Activated T-helper 17 cell treated with anti-CD3 and anti-CD28 coated beads, Interleukin-2, amount 50 U/mL, for 72 hours (primary cell): ENCODE measurements around the gene CD93. TPM values are rescaled to one million over a fixed set of nuclear protein-coding genes. Genes with fewer than 3 reads are reported as not detected.

Experiments
- ATAC-seq: fragments of 150-1000 bp; cut with Tn5 transposase; replicated peaks from 2 replicates; pipeline ENCODE4 v1.10.0; 2021; ENCODE audit warnings: mild to moderate bottlenecking, moderate library complexity
- H3K27ac Mint-ChIP-seq: one replicate; pipeline ENCODE4 v1.8.0; 2022; ENCODE audit warnings: mixed read lengths
- H3K27me3 Mint-ChIP-seq: one replicate; pipeline ENCODE4 v1.8.0; 2022; ENCODE audit warnings: mixed read lengths
- H3K36me3 Mint-ChIP-seq: one replicate; pipeline ENCODE4 v1.8.0; 2022; ENCODE audit warnings: low read depth, mild to moderate bottlenecking, mixed read lengths
- H3K4me1 Mint-ChIP-seq: one replicate; pipeline ENCODE4 v1.8.0; 2022; ENCODE audit warnings: mixed read lengths
- H3K4me3 Mint-ChIP-seq: one replicate; pipeline ENCODE4 v1.8.0; 2022; ENCODE audit warnings: mild to moderate bottlenecking, mixed read lengths
- H3K9me3 Mint-ChIP-seq: one replicate; pipeline ENCODE4 v1.8.0; 2022; ENCODE audit warnings: mixed read lengths
- total RNA-seq, 2 donors: library from RNA; stranded (reverse); gene quantifications; one replicate each; pipeline ENCODE4 v1.2.3, GENCODE V29; 2022

Gene CD93
- total RNA-seq, 2 donors from 2014 or later: 5.4 to 6.7 TPM

- Mint-ChIP-seq H3K36me3 (no peaks in the 10 kb centered on the region), H3K4me1 (no peaks in the 10 kb centered on the region), H3K27ac (no peak overlapping the region), H3K27me3 (peaks cover 11% of the 10 kb centered on the region), H3K4me3 (no peak overlapping the region), H3K9me3 (no peaks in the 10 kb centered on the region)
- no peak for ATAC-seq
Observed at GRCh38 chr20:23096986-23097520, 10.9 kb upstream of the CD93 start.

- no peak overlapping the region for H3K27ac Mint-ChIP-seq
- H3K27me3 Mint-ChIP-seq: peaks cover 11% of the 10 kb centered on the region
- no peaks in the 10 kb centered on the region for H3K9me3 Mint-ChIP-seq
- H3K36me3 Mint-ChIP-seq: no peaks in the 10 kb centered on the region
- no peak overlapping the region for H3K4me3 Mint-ChIP-seq
- no peaks in the 10 kb centered on the region for H3K4me1 Mint-ChIP-seq
- no peak for ATAC-seq
Observed at GRCh38 chr20:23096097-23096496, 10.0 kb upstream of the CD93 start.

- Mint-ChIP-seq H3K4me3 (no peak overlapping the region), H3K27ac (no peak overlapping the region), H3K27me3 (peaks cover 11% of the 10 kb centered on the region), H3K36me3 (no peaks in the 10 kb centered on the region), H3K4me1 (no peaks in the 10 kb centered on the region), H3K9me3 (no peaks in the 10 kb centered on the region)
- no peak for ATAC-seq
Observed at GRCh38 chr20:23095499-23095898, 9.4 kb upstream of the CD93 start.

- ATAC-seq: peak; percentile 27
- no peak overlapping the region for H3K27ac Mint-ChIP-seq
- H3K9me3 Mint-ChIP-seq: no peaks in the 10 kb centered on the region
- no peaks in the 10 kb centered on the region for H3K4me1 Mint-ChIP-seq
- no peak overlapping the region for H3K4me3 Mint-ChIP-seq
- H3K36me3 Mint-ChIP-seq: no peaks in the 10 kb centered on the region
- H3K27me3 Mint-ChIP-seq: peaks cover 11% of the 10 kb centered on the region
Observed at GRCh38 chr20:23094927-23095326, 8.8 kb upstream of the CD93 start.

- peaks cover 11% of the 10 kb centered on the region for H3K27me3 Mint-ChIP-seq
- no peak overlapping the region for H3K4me3 Mint-ChIP-seq
- no peak overlapping the region for H3K27ac Mint-ChIP-seq
- peak; percentile 57 for ATAC-seq
- no peaks in the 10 kb centered on the region for H3K4me1 Mint-ChIP-seq
- no peaks in the 10 kb centered on the region for H3K9me3 Mint-ChIP-seq
- H3K36me3 Mint-ChIP-seq: no peaks in the 10 kb centered on the region
Observed at GRCh38 chr20:23094213-23094896, 8.2 kb upstream of the CD93 start.

- H3K4me3 Mint-ChIP-seq: no peak overlapping the region
- no peaks in the 10 kb centered on the region for H3K36me3 Mint-ChIP-seq
- peaks cover 11% of the 10 kb centered on the region for H3K27me3 Mint-ChIP-seq
- ATAC-seq: no peak
- no peaks in the 10 kb centered on the region for H3K9me3 Mint-ChIP-seq
- H3K27ac Mint-ChIP-seq: no peak overlapping the region
- no peaks in the 10 kb centered on the region for H3K4me1 Mint-ChIP-seq
Observed at GRCh38 chr20:23093613-23094012, 7.5 kb upstream of the CD93 start.

GRCh38 chr20:23092861-23093495 lies 6.9 kb upstream of the CD93 start:
- Mint-ChIP-seq H3K27me3 (peaks cover 10% of the 10 kb centered on the region), H3K4me3 (no peak overlapping the region), H3K9me3 (no peaks in the 10 kb centered on the region), H3K36me3 (no peaks in the 10 kb centered on the region), H3K4me1 (no peaks in the 10 kb centered on the region), H3K27ac (no peak overlapping the region)
- peak; percentile 53 for ATAC-seq

- H3K27ac Mint-ChIP-seq: no peak overlapping the region
- H3K9me3 Mint-ChIP-seq: no peaks in the 10 kb centered on the region
- H3K4me1 Mint-ChIP-seq: no peaks in the 10 kb centered on the region
- H3K36me3 Mint-ChIP-seq: no peaks in the 10 kb centered on the region
- H3K4me3 Mint-ChIP-seq: no peak overlapping the region
- peaks cover 8% of the 10 kb centered on the region for H3K27me3 Mint-ChIP-seq
- no peak for ATAC-seq
Observed at GRCh38 chr20:23092384-23092756, 6.2 kb upstream of the CD93 start.

- Mint-ChIP-seq H3K9me3 (no peaks in the 10 kb centered on the region), H3K4me1 (no peaks in the 10 kb centered on the region), H3K36me3 (no peaks in the 10 kb centered on the region), H3K4me3 (no peak overlapping the region), H3K27ac (no peak overlapping the region), H3K27me3 (peaks cover 8% of the 10 kb centered on the region)
- ATAC-seq: no peak
Observed at GRCh38 chr20:23091721-23092383, 5.7 kb upstream of the CD93 start.

- no peaks in the 10 kb centered on the region for H3K9me3 Mint-ChIP-seq
- no peak overlapping the region for H3K27ac Mint-ChIP-seq
- ATAC-seq: no peak
- H3K4me3 Mint-ChIP-seq: no peak overlapping the region
- H3K4me1 Mint-ChIP-seq: no peaks in the 10 kb centered on the region
- peaks cover 8% of the 10 kb centered on the region for H3K27me3 Mint-ChIP-seq
- no peaks in the 10 kb centered on the region for H3K36me3 Mint-ChIP-seq
Observed at GRCh38 chr20:23090878-23091277, 4.8 kb upstream of the CD93 start.

- H3K4me1 Mint-ChIP-seq: no peaks in the 10 kb centered on the region
- no peak overlapping the region for H3K27ac Mint-ChIP-seq
- no peaks in the 10 kb centered on the region for H3K9me3 Mint-ChIP-seq
- no peaks in the 10 kb centered on the region for H3K36me3 Mint-ChIP-seq
- H3K27me3 Mint-ChIP-seq: peaks cover 8% of the 10 kb centered on the region
- H3K4me3 Mint-ChIP-seq: no peak overlapping the region
- no peak for ATAC-seq
Observed at GRCh38 chr20:23090147-23090546, 4.0 kb upstream of the CD93 start.

GRCh38 chr20:23088866-23089265 lies 2.7 kb upstream of the CD93 start:
- Mint-ChIP-seq H3K27me3 (peaks cover 8% of the 10 kb centered on the region), H3K36me3 (no peaks in the 10 kb centered on the region)

GRCh38 chr20:23087587-23088251 lies 1.6 kb upstream of the CD93 start:
- no peak for ATAC-seq
- Mint-ChIP-seq H3K27ac (peak overlapping the region; percentile 84), H3K4me3 (peak overlapping the region; percentile 73), H3K36me3 (no peaks in the 10 kb centered on the region), H3K9me3 (no peaks in the 10 kb centered on the region), H3K4me1 (no peaks in the 10 kb centered on the region), H3K27me3 (peaks cover 8% of the 10 kb centered on the region)

More at GRCh38 chr20:23088866-23089265, 2.7 kb upstream of the CD93 start:
- no peaks in the 10 kb centered on the region for H3K9me3 Mint-ChIP-seq
- H3K4me3 Mint-ChIP-seq: no peak overlapping the region
- no peak overlapping the region for H3K27ac Mint-ChIP-seq
- no peaks in the 10 kb centered on the region for H3K4me1 Mint-ChIP-seq
- ATAC-seq: no peak

GRCh38 chr20:23086931-23087411 lies 847 bp upstream of the CD93 start:
- Mint-ChIP-seq H3K36me3 (no peaks in the 10 kb centered on the region), H3K27me3 (peaks cover 3% of the 10 kb centered on the region), H3K9me3 (no peaks in the 10 kb centered on the region), H3K4me1 (no peaks in the 10 kb centered on the region), H3K4me3 (peak overlapping the region; percentile 73), H3K27ac (peak overlapping the region; percentile 84)
- ATAC-seq: no peak
